ENCODE data around the gene MOSPD3.
A peak's percentile ranks its signal among the peaks of the same experiment; 100 is the strongest.
"Not testable (repeated sequence)": the region's sequence is repeated elsewhere in the genome, so short reads cannot be mapped to it uniquely, and the experiment has no call there.

The MOSPD3 gene

GRCh38 chr7:100611983-100612729 is at the start of gene MOSPD3:
TSS of gene MOSPD3 (plus strand) at chr7:100612540. CDS start at chr7:100612792, 252 bp downstream.
- DNase-seq (ENCODE audit: low spot score) = peak; percentile 100

- no peak for DNase-seq (ENCODE audit: low spot score)
These were observed 49.2 kb upstream of the MOSPD3 start for GRCh38 chr7:100563100-100563564.

GRCh38 chr7:100563809-100564400 is 48.4 kb upstream of the MOSPD3 start:
- peak; percentile 76 for DNase-seq (ENCODE audit: low spot score)

- not testable (repeated sequence) for DNase-seq (ENCODE audit: low spot score)
These were observed 47.9 kb upstream of the MOSPD3 start for GRCh38 chr7:100564405-100564804.

GRCh38 chr7:100565133-100565571 is 47.2 kb upstream of the MOSPD3 start:
- no peak for DNase-seq (ENCODE audit: low spot score)

GRCh38 chr7:100566018-100566531 is 46.3 kb upstream of the MOSPD3 start:
- no peak for DNase-seq (ENCODE audit: low spot score)

GRCh38 chr7:100567031-100567730 is 45.2 kb upstream of the MOSPD3 start:
- DNase-seq (ENCODE audit: low spot score) = no peak

- DNase-seq (ENCODE audit: low spot score) = no peak
These were observed 44.6 kb upstream of the MOSPD3 start for GRCh38 chr7:100567751-100568175.

GRCh38 chr7:100568176-100568895 is 44.0 kb upstream of the MOSPD3 start:
- no peak for DNase-seq (ENCODE audit: low spot score)

GRCh38 chr7:100568896-100569844 is 43.2 kb upstream of the MOSPD3 start:
- DNase-seq (ENCODE audit: low spot score) = peak; percentile 83

- no peak for DNase-seq (ENCODE audit: low spot score)
These were observed 41.1 kb upstream of the MOSPD3 start for GRCh38 chr7:100570954-100571828.

- no peak for DNase-seq (ENCODE audit: low spot score)
These were observed 40.6 kb upstream of the MOSPD3 start for GRCh38 chr7:100571829-100572116.

GRCh38 chr7:100572281-100572948 is 39.9 kb upstream of the MOSPD3 start:
- no peak for DNase-seq (ENCODE audit: low spot score)

GRCh38 chr7:100572949-100573675 is 39.2 kb upstream of the MOSPD3 start:
- no peak for DNase-seq (ENCODE audit: low spot score)

- no peak for DNase-seq (ENCODE audit: low spot score)
These were observed 38.5 kb upstream of the MOSPD3 start, which contains the start of gene SAP25 for GRCh38 chr7:100573691-100574361. TSS of gene SAP25 (minus strand) at chr7:100573900. CDS start at chr7:100573742, 158 bp downstream.

GRCh38 chr7:100574362-100575205 is 37.8 kb upstream of the MOSPD3 start:
- DNase-seq (ENCODE audit: low spot score) = no peak

- no peak for DNase-seq (ENCODE audit: low spot score)
These were observed 37.1 kb upstream of the MOSPD3 start for GRCh38 chr7:100575206-100575631.
